Measurements from ENCODE around the gene ACSBG1.
"Not testable (repeated sequence)": the region's sequence is repeated elsewhere in the genome, so short reads cannot be mapped to it uniquely, and the experiment has no call there.

DNA sequence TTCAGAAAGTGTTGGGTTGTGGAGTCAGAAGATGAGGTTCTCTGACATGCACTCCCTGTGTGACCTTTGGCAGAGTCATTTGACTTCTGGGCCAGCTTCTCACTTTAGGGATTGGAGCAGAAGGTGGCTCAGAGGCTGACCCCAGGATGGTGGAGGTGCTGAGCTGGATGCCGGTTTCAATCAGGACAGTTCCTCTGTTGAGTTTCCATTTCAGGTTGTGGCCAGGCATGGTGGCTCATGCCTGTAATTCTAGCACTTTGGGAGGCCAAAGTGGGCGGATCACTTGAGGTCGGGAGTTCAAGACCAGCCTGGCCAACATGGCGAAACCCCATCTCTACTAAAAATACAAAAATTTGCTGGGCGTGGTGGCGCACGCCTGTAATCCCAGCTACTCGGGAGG, 83.3 kb downstream of the ACSBG1 start:
- not testable (repeated sequence) for TF ChIP-seq SP1 (IDR thresholded peaks at IDR 0.05); FOXA1 (IDR thresholded peaks at IDR 0.05); BHLHE40 (IDR thresholded peaks at IDR 0.05; ENCODE audit: borderline replicate concordance); HDGF (IDR thresholded peaks at IDR 0.05; ENCODE audit: borderline replicate concordance)

Measured in HEK293T (cell line).